DND-41 (cell line): ENCODE measurements around the gene RBM20.

Source experiments
- ATAC-seq: fragments of 200-7000 bp; cut with Tn5 transposase; 3 replicates; pipeline ENCODE4 v1.9.1; 2021; ENCODE audit warnings: low read depth; ENCODE audit not compliant: insufficient read depth
- DNase-seq: peaks from one replicate; pipeline ENCODE4 v3.0.0-alpha.2; 2020
- H2AFZ ChIP-seq: 2 replicates; pipeline ENCODE4 v1.6.0; 2012; ENCODE audit warnings: low read depth, low read length
- H3K27ac ChIP-seq: 2 replicates; pipeline ENCODE4 v1.5.1; 2012; ENCODE audit warnings: low read length, inconsistent platforms
- H3K27me3 ChIP-seq: fragments of 200-600 bp; sonication (generic); 2 replicates; pipeline ENCODE4 v1.6.0; 2012; ENCODE audit warnings: low read length, mild to moderate bottlenecking, inconsistent platforms; ENCODE audit not compliant: insufficient read depth, poor library complexity
- H3K36me3 ChIP-seq: 2 replicates; pipeline ENCODE4 v1.5.1; 2012; ENCODE audit warnings: low read length, inconsistent platforms; ENCODE audit not compliant: insufficient read depth
- H3K4me1 ChIP-seq: 2 replicates; pipeline ENCODE4 v1.5.1; 2012; ENCODE audit warnings: mild to moderate bottlenecking, low read length; ENCODE audit not compliant: insufficient read depth
- H3K4me2 ChIP-seq: 2 replicates; pipeline ENCODE4 v1.6.0; 2012; ENCODE audit warnings: mild to moderate bottlenecking, moderate library complexity, low read length, inconsistent platforms; ENCODE audit not compliant: insufficient read depth
- H3K4me3 ChIP-seq, 2 experiments: fragments of 200-600 bp in 1 of 2; shearing (Covaris generic) in 1 of 2; 2 replicates each; pipeline ENCODE4 v1.5.1; 2012 to 2016; ENCODE audit warnings: inconsistent platforms in 2 of 2, low read length in 2 of 2, mild to moderate bottlenecking in 2 of 2, low read depth in 1 of 2, moderate library complexity in 1 of 2
- H3K79me2 ChIP-seq: 2 replicates; pipeline ENCODE4 v1.6.0; 2012; ENCODE audit warnings: low read length, inconsistent platforms; ENCODE audit not compliant: insufficient read depth
- H3K9ac ChIP-seq: 2 replicates; pipeline ENCODE4 v1.6.0; 2012; ENCODE audit warnings: low read depth, mild to moderate bottlenecking, inconsistent platforms, low read length, moderate library complexity
- H3K9me3 ChIP-seq: 2 replicates; pipeline ENCODE4 v1.5.1; 2012; ENCODE audit warnings: low read length, moderate library complexity, mild to moderate bottlenecking, inconsistent platforms; ENCODE audit not compliant: insufficient read depth, severe bottlenecking
- H4K20me1 ChIP-seq: 2 replicates; pipeline ENCODE4 v1.6.0; 2012; ENCODE audit warnings: low read length; ENCODE audit not compliant: insufficient read depth
- EZH2 ChIP-seq: IDR thresholded peaks from 3 replicates; pipeline ENCODE4 v1.6.1; 2012; ENCODE audit warnings: borderline replicate concordance, low read depth, mild to moderate bottlenecking, moderate library complexity, low read length, inconsistent platforms; ENCODE audit not compliant: severe bottlenecking
- TF ChIP-seq, protein P1 (sequence below): IDR thresholded peaks from 2 replicates; pipeline ENCODE4 v1.5.1; 2012; ENCODE audit warnings: borderline replicate concordance, low read length, moderate library complexity, mild to moderate bottlenecking; ENCODE audit not compliant: poor library complexity, severe bottlenecking; ENCODE audit errors: extremely low read depth

The RBM20 gene

DNA sequence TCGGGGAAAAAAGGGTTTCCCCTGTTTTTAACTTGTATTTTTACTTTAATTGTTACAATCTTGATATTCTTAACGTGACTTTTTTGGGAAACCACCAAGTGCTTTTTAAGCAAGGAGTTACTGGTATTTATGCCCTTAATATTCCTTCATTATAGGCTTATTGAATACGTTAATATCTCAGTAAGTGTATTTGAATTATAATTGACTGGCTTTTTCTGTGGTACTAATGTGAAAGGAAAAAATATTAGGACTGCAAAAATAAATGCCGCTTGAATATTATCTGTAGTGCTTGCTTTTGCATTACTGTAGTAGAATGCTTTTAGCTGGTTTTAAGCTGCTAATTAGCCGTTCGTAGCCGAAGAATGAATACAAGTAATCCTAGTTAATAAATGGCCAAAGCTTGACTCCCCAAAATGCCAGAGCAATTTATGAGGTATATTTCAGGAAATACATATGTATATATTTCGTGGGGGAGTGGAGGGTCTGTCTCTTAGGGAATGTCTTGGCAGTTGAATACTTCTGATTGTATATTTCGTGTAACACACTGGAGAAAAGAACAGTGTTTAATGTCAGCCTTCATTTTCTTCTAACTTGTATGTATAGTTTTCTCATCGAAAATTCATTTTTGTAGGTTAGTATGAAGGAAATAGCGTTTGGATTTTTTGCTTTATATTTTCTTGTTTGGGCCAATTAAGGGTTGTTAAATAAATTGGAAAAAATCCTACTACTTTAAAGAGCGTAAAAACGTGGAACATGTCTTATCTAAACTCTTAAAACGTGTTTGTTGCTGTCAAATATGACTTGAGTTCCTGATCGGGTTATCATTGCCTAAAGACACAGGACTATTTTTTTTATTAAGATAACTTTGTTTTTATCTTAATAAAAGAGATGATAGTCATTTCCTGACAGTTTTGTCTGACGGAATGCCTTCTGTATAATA is 229.1 kb downstream of the RBM20 start:
- peaks cover 33% of the 10 kb centered on the region for H3K4me1 ChIP-seq
- H3K27ac ChIP-seq = peak overlapping the region; percentile 99
- peak overlapping the region; percentile 86 for H3K9ac ChIP-seq
- H3K4me2 ChIP-seq = peak overlapping the region; percentile 88
- H4K20me1 ChIP-seq = no peaks in the 10 kb centered on the region
- TF ChIP-seq, protein P1, sequence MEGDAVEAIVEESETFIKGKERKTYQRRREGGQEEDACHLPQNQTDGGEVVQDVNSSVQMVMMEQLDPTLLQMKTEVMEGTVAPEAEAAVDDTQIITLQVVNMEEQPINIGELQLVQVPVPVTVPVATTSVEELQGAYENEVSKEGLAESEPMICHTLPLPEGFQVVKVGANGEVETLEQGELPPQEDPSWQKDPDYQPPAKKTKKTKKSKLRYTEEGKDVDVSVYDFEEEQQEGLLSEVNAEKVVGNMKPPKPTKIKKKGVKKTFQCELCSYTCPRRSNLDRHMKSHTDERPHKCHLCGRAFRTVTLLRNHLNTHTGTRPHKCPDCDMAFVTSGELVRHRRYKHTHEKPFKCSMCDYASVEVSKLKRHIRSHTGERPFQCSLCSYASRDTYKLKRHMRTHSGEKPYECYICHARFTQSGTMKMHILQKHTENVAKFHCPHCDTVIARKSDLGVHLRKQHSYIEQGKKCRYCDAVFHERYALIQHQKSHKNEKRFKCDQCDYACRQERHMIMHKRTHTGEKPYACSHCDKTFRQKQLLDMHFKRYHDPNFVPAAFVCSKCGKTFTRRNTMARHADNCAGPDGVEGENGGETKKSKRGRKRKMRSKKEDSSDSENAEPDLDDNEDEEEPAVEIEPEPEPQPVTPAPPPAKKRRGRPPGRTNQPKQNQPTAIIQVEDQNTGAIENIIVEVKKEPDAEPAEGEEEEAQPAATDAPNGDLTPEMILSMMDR = no peak
- H3K4me3 ChIP-seq = peak overlapping the region; percentile 79 to 81
- peaks cover 40% of the 10 kb centered on the region for H3K79me2 ChIP-seq
- no peaks in the 10 kb centered on the region for H3K27me3 ChIP-seq
- no peak for DNase-seq
- peak overlapping the region; percentile 61 for H2AFZ ChIP-seq
- no peaks in the 10 kb centered on the region for H3K9me3 ChIP-seq
- peaks cover 14% of the 10 kb centered on the region for H3K36me3 ChIP-seq
- ATAC-seq = no peak

DNA sequence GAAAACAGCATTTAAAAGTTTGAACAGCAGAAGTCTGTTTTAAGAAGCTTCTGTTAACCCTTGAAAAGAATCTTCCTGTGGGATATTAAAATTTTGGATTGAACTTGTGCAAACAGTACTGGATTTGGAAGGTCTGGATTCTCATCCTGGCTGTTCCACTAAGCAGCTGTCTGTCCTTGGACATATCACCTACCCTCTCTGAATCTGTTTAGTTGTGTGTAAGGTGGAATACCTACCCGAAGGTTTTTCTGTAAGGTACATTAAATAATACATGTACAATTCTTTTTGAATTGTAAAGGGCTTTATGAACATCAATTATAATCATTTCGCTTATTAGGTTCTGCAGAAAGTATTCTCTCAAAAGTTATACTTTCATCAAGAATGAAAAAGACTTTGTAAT is 229.8 kb downstream of the RBM20 start:
- no peak for TF ChIP-seq EZH2
- TF ChIP-seq, protein P1 = no peak
- ATAC-seq = no peak
- H3K27ac ChIP-seq = peak overlapping the region; percentile 99; the same call in 1 of the 2 replicates
- peak overlapping the region; percentile 79 to 81; a peak in 3 of 4 replicates for H3K4me3 ChIP-seq
- no peaks in the 10 kb centered on the region for H3K27me3 ChIP-seq
- H3K4me1 ChIP-seq = peaks cover 31% of the 10 kb centered on the region
- H3K79me2 ChIP-seq = peaks cover 40% of the 10 kb centered on the region
- peak overlapping the region; percentile 88 for H3K4me2 ChIP-seq
- DNase-seq = no peak
- peaks cover 17% of the 10 kb centered on the region for H3K36me3 ChIP-seq
- no peaks in the 10 kb centered on the region for H4K20me1 ChIP-seq
- no peaks in the 10 kb centered on the region for H3K9me3 ChIP-seq
- peak overlapping the region; percentile 86 for H3K9ac ChIP-seq
- H2AFZ ChIP-seq = no peak overlapping the region; the same call in 1 of the 2 replicates

DNA sequence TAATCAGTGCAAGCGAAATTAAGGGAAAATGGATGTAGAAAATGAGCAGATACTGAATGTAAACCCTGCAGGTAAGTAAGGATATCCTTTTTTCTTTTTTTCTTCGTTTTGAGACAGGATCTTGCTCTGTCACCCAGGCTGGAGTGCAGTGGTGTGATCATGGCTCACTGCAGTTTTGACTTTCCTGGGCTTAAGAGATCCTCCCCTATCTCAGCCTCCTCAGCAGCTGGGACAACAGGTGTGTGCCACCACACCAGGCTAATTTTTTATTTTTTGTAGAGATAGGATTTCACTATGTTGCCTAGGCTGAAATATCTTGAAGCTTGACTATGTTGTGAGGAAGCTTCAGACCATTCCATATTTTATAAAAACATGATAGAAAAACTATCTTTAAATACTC is 231.9 kb downstream of the RBM20 start:
- no peaks in the 10 kb centered on the region for H3K9me3 ChIP-seq
- H3K9ac ChIP-seq = no peak overlapping the region
- peaks cover 24% of the 10 kb centered on the region for H3K36me3 ChIP-seq
- no peaks in the 10 kb centered on the region for H4K20me1 ChIP-seq
- TF ChIP-seq, protein P1 = no peak
- no peak for TF ChIP-seq EZH2
- no peaks in the 10 kb centered on the region for H3K27me3 ChIP-seq
- no peak overlapping the region for H3K4me2 ChIP-seq
- peaks cover 19% of the 10 kb centered on the region for H3K4me1 ChIP-seq
- no peak overlapping the region for H3K4me3 ChIP-seq
- peaks cover 40% of the 10 kb centered on the region for H3K79me2 ChIP-seq
- DNase-seq (no peak), ATAC-seq (no peak)
- no peak overlapping the region for H3K27ac ChIP-seq
- H2AFZ ChIP-seq = no peak overlapping the region
